Transverse colon (tissue), 4 donors: Measurements from ENCODE around the gene FECH. TPM values are rescaled to one million over a fixed set of nuclear protein-coding genes. Genes with fewer than 3 reads are reported as not detected.
A peak's percentile ranks its signal among the peaks of the same experiment; 100 is the strongest.

Experiments
- DNase-seq: peaks from one replicate; pipeline ENCODE4 v3.0.0-alpha.2; 2019
- H3K27ac ChIP-seq, 4 donors: fragments of 200-600 bp; sonication (generic); 2 replicates each; pipeline ENCODE4 v1.5.1; 2016 to 2018; ENCODE audit warnings: inconsistent platforms in 4 of 4
- H3K27me3 ChIP-seq: fragments of 200-600 bp; sonication (generic); 2 replicates; pipeline ENCODE4 v1.5.1; 2017; ENCODE audit warnings: inconsistent platforms
- H3K36me3 ChIP-seq, 4 donors: fragments of 200-600 bp; sonication (generic); 2 replicates each; pipeline ENCODE4 v1.5.1; 2017 to 2019; ENCODE audit warnings: inconsistent platforms in 4 of 4
- H3K4me1 ChIP-seq, 4 donors: fragments of 200-600 bp; sonication (generic); 2 replicates each; pipeline ENCODE4 v1.5.1; 2017 to 2020; ENCODE audit warnings: inconsistent platforms in 4 of 4
- H3K4me3 ChIP-seq, 4 donors: fragments of 200-600 bp; sonication (generic); 1 replicate in 1 of 4; 2 replicates in 3 of 4; pipeline versions ENCODE4 v1.5.1 to v1.6.1; 2017 to 2019; ENCODE audit warnings: inconsistent platforms in 4 of 4
- H3K9me3 ChIP-seq, 2 donors: fragments of 200-600 bp; sonication (generic); 2 replicates each; pipeline ENCODE4 v1.5.1; 2017 to 2019; ENCODE audit warnings: inconsistent platforms in 2 of 2
- CTCF ChIP-seq, 5 experiments: fragments of 200-600 bp in 3 of 5; fragments of 450-650 bp in 2 of 5; sonication (generic) in 3 of 5; IDR thresholded peaks; 1 replicate in 2 of 5; 2 replicates in 3 of 5; pipeline ENCODE4 v1.5.1; 2016 to 2017; ENCODE audit warnings: antibody characterized with exemption in 5 of 5, inconsistent platforms in 3 of 5, mild to moderate bottlenecking in 2 of 5, moderate library complexity in 1 of 5
- EP300 ChIP-seq: sonication (generic); formaldehyde crosslinking; IDR thresholded peaks from one replicate; pipeline ENCODE4 v1.6.1; 2017; ENCODE audit warnings: antibody characterized with exemption, low read depth
- POLR2A ChIP-seq: fragments of 450-650 bp; IDR thresholded peaks from one replicate; pipeline ENCODE4 v1.6.1; 2016; ENCODE audit warnings: antibody characterized with exemption, mild to moderate bottlenecking, moderate library complexity
- POLR2AphosphoS5 ChIP-seq, 3 donors: sonication (generic); formaldehyde crosslinking; IDR thresholded peaks; one replicate each; pipeline ENCODE4 v1.6.1; 2016; ENCODE audit warnings: antibody characterized with exemption in 3 of 3
- WGBS, 2 donors: methylation state at CpG; one replicate each; pipeline ENCODE4 v1.1.5; 2018; ENCODE audit warnings: low coverage in 1 of 2; 5-methylcytosine and 5-hydroxymethylcytosine counted together
- in situ Hi-C, 4 donors: fragments of 200-750 bp; cut with MboI; loops; one replicate each; pipeline versions ENCODE4 v1.15.0 to v1.15.1; 2017; ENCODE audit warnings: low sequenced_read_pairs in 3 of 4, low pct_ligation_motif_present in 1 of 4, low pct_unique_long_range_greater_than_20kb in 1 of 4
- intact Hi-C: fragments of 100-400 bp; cut with DNase I; formaldehyde crosslinking; loops from one replicate; pipeline ENCODE4 v1.15.1; 2023; ENCODE audit warnings: low total_unique reads
- total RNA-seq, 4 donors: library from RNA; depleted of rRNA; stranded (reverse); fragments of >200 nt; gene quantifications; one replicate each; pipeline ENCODE4 v1.1.0, GENCODE V29; 2016

The FECH gene
- total RNA-seq, 4 donors from 2014 or later: 9.6 to 36.0 (median 28.3) TPM

GRCh38 chr18:57519668-57520424, 66.7 kb downstream of the FECH start:
- Histone ChIP-seq H3K27ac (no peak overlapping the region), H3K36me3 (no peaks in the 10 kb centered on the region), H3K9me3 (no peaks in the 10 kb centered on the region), H3K4me3 (no peak overlapping the region), H3K27me3 (peaks cover 9% of the 10 kb centered on the region), H3K4me1 (no peaks in the 10 kb centered on the region)
- WGBS, 2 donors: 66 to 83% methylated on average over 5 to 7 of the region's 7 CpGs
- intact Hi-C loops (no loop called here), in situ Hi-C loops (no loop called here)
- DNase-seq: no peak
- TF ChIP-seq POLR2A (no peak), POLR2AphosphoS5 (IDR thresholded peaks at IDR 0.05) (no peak), CTCF (IDR thresholded peaks at IDR 0.05) (no peak), EP300 (no peak)

- in situ Hi-C loops (no loop called here), intact Hi-C loops (no loop called here)
- Histone ChIP-seq H3K9me3 (no peaks in the 10 kb centered on the region), H3K27ac (no peak overlapping the region), H3K36me3 (no peaks in the 10 kb centered on the region), H3K4me3 (no peak overlapping the region), H3K4me1 (no peaks in the 10 kb centered on the region), H3K27me3 (peaks cover 9% of the 10 kb centered on the region)
- peak; percentile 33 for DNase-seq
- TF ChIP-seq POLR2AphosphoS5 (IDR thresholded peaks at IDR 0.05) (no peak), EP300 (no peak), CTCF (IDR thresholded peaks at IDR 0.05) (no peak), POLR2A (no peak)
- WGBS, 2 donors: 33 to 59% methylated on average over 9 to 10 of the region's 10 CpGs
Observed at GRCh38 chr18:57518533-57518932, 68.0 kb downstream of the FECH start.

GRCh38 chr18:57516056-57516455, 70.4 kb downstream of the FECH start:
- Histone ChIP-seq H3K4me3 (no peak overlapping the region), H3K9me3 (no peaks in the 10 kb centered on the region), H3K27ac (no peak overlapping the region), H3K4me1 (no peaks in the 10 kb centered on the region), H3K27me3 (peaks cover 9% of the 10 kb centered on the region), H3K36me3 (no peaks in the 10 kb centered on the region)
- TF ChIP-seq POLR2A (no peak), POLR2AphosphoS5 (IDR thresholded peaks at IDR 0.05) (no peak), CTCF (IDR thresholded peaks at IDR 0.05) (no peak), EP300 (no peak)
- 69 to 72% methylated on average over 5 to 6 of the region's 6 CpGs for WGBS, 2 donors
- in situ Hi-C loops (no loop called here), intact Hi-C loops (no loop called here)
- no peak for DNase-seq

GRCh38 chr18:57505231-57505630, 81.3 kb downstream of the FECH start:
- TF ChIP-seq CTCF (IDR thresholded peaks at IDR 0.05) (no peak), POLR2A (no peak), EP300 (no peak), POLR2AphosphoS5 (IDR thresholded peaks at IDR 0.05) (no peak)
- intact Hi-C loops: no loop called here
- Histone ChIP-seq H3K9me3 (no peaks in the 10 kb centered on the region), H3K27me3 (peaks cover 4% of the 10 kb centered on the region), H3K4me3 (no peak overlapping the region), H3K27ac (no peak overlapping the region), H3K4me1 (no peaks in the 10 kb centered on the region), H3K36me3 (no peaks in the 10 kb centered on the region)
- no peak for DNase-seq
- in situ Hi-C loops: no loop called here
- WGBS, 2 donors: 70 to 76% methylated on average over 1 of the region's 1 CpG
